Panc1 (cell line): Measurements from ENCODE around the gene TRIM37. TPM values are rescaled to one million over a fixed set of nuclear protein-coding genes. Genes with fewer than 3 reads are reported as not detected.
"Not testable (repeated sequence)": the region's sequence is repeated elsewhere in the genome, so short reads cannot be mapped to it uniquely, and the experiment has no call there.

Experiments used
- ATAC-seq: fragments of 200-7000 bp; cut with Tn5 transposase; 2 replicates; pipeline ENCODE4 v1.9.1; 2020; ENCODE audit warnings: mild to moderate bottlenecking, moderate library complexity
- BruUV-seq: library from RNA; stranded (reverse); fragments of 400-500 nt; replicated peaks from 2 replicates; lab custom pipeline; 2021; lab: Mats Ljungman, UMichigan
- CTCF ChIA-PET: fragments of 300-600 bp; sonication (Branson Sonifier 250); formaldehyde crosslinking; loops from one replicate; lab custom pipeline; 2022; ENCODE audit warnings: antibody characterized with exemption; lab: Charles Lee
- POLR2A ChIA-PET: fragments of 300-600 bp; sonication (Branson Sonifier 250); formaldehyde crosslinking; loops from one replicate; lab custom pipeline; 2022; ENCODE audit warnings: antibody characterized with exemption; lab: Charles Lee
- DNase-seq: peaks from one replicate; pipeline ENCODE4 v3.0.0-alpha.2; 2010; ENCODE audit warnings: low read depth, low spot score
- H3K27ac ChIP-seq: 2 replicates; pipeline ENCODE4 v1.5.1; 2011; ENCODE audit warnings: mild to moderate bottlenecking, low read length, inconsistent platforms
- H3K27me3 ChIP-seq: fragments of 200-500 bp; sonication (Bioruptor generic); 2 replicates; pipeline ENCODE4 v1.6.0; 2014; ENCODE audit warnings: low read length, inconsistent platforms; ENCODE audit not compliant: control insufficient read depth, insufficient read depth
- H3K36me3 ChIP-seq: fragments of 200-500 bp; sonication (Bioruptor generic); 2 replicates; pipeline ENCODE4 v1.5.1; 2014; ENCODE audit warnings: inconsistent platforms, mild to moderate bottlenecking, low read length, moderate library complexity; ENCODE audit not compliant: control insufficient read depth, insufficient read depth
- H3K4me1 ChIP-seq: 2 replicates; pipeline ENCODE4 v1.5.1; 2011; ENCODE audit warnings: inconsistent platforms, mild to moderate bottlenecking, low read length, moderate library complexity; ENCODE audit not compliant: control insufficient read depth, insufficient read depth
- H3K4me3 ChIP-seq, 2 experiments: 2 replicates each; pipeline ENCODE4 v1.5.1; 2011 to 2012; ENCODE audit warnings: low read depth in 2 of 2, low read length in 2 of 2, mild to moderate bottlenecking in 2 of 2, inconsistent platforms in 1 of 2, moderate library complexity in 1 of 2
- H3K9me3 ChIP-seq: fragments of 200-500 bp; sonication (Bioruptor generic); 2 replicates; pipeline ENCODE4 v1.5.1; 2014; ENCODE audit warnings: low read depth, mild to moderate bottlenecking, inconsistent platforms, low read length, moderate library complexity; ENCODE audit not compliant: control insufficient read depth, insufficient read depth
- CTCF ChIP-seq: fragments of 450-650 bp; IDR thresholded peaks from 2 replicates; pipeline ENCODE4 v1.5.1; 2017; ENCODE audit warnings: mild to moderate bottlenecking
- POLR2AphosphoS5 ChIP-seq: IDR thresholded peaks from 2 replicates; pipeline ENCODE4 v1.6.1; 2012; ENCODE audit warnings: mild to moderate bottlenecking, low read depth, low read length, moderate library complexity
- SIN3A ChIP-seq: IDR thresholded peaks from 2 replicates; pipeline ENCODE4 v1.6.1; 2012; ENCODE audit warnings: low read depth, mild to moderate bottlenecking, low read length, moderate library complexity, borderline replicate concordance; ENCODE audit not compliant: insufficient read depth
- TCF7L2 ChIP-seq: IDR thresholded peaks from 2 replicates; pipeline ENCODE4 v1.6.1; 2011; ENCODE audit warnings: mild to moderate bottlenecking, low read depth, low read length, inconsistent platforms
- in situ Hi-C: cut with HindIII; loops from 2 replicates; pipeline ENCODE4 v1.10.0; 2016; ENCODE audit warnings: low sequenced_read_pairs, low pct_unique_long_range_greater_than_20kb
- intact Hi-C: fragments of 100-400 bp; cut with micrococcal nuclease; formaldehyde crosslinking; loops from one replicate; pipeline ENCODE4 v1.10.0; 2022; ENCODE audit not compliant: unreplicated experiment
- total RNA-seq: library from RNA; stranded (reverse); gene quantifications from one replicate; pipeline ENCODE4 v1.2.1, GENCODE V29; 2021; ENCODE audit not compliant: unreplicated experiment
- TF ChIP-seq, protein P1 (sequence below), 2 experiments: IDR thresholded peaks; 2 replicates each; pipeline ENCODE4 v1.6.1; 2011 to 2012; ENCODE audit warnings: low read depth in 2 of 2, control low read depth in 1 of 2, low read length in 1 of 2, mild to moderate bottlenecking in 1 of 2, moderate library complexity in 1 of 2; ENCODE audit not compliant: insufficient read depth in 1 of 2

Gene TRIM37
- total RNA-seq, 1 experiment from 2014 or later = 43.3 TPM

- CTCF ChIA-PET = no interaction called here
- no peaks in the 10 kb centered on the region for H3K36me3 ChIP-seq
- TF ChIP-seq POLR2AphosphoS5 (no peak), TCF7L2 (no peak), SIN3A (no peak), CTCF (no peak)
- TF ChIP-seq, protein P1, sequence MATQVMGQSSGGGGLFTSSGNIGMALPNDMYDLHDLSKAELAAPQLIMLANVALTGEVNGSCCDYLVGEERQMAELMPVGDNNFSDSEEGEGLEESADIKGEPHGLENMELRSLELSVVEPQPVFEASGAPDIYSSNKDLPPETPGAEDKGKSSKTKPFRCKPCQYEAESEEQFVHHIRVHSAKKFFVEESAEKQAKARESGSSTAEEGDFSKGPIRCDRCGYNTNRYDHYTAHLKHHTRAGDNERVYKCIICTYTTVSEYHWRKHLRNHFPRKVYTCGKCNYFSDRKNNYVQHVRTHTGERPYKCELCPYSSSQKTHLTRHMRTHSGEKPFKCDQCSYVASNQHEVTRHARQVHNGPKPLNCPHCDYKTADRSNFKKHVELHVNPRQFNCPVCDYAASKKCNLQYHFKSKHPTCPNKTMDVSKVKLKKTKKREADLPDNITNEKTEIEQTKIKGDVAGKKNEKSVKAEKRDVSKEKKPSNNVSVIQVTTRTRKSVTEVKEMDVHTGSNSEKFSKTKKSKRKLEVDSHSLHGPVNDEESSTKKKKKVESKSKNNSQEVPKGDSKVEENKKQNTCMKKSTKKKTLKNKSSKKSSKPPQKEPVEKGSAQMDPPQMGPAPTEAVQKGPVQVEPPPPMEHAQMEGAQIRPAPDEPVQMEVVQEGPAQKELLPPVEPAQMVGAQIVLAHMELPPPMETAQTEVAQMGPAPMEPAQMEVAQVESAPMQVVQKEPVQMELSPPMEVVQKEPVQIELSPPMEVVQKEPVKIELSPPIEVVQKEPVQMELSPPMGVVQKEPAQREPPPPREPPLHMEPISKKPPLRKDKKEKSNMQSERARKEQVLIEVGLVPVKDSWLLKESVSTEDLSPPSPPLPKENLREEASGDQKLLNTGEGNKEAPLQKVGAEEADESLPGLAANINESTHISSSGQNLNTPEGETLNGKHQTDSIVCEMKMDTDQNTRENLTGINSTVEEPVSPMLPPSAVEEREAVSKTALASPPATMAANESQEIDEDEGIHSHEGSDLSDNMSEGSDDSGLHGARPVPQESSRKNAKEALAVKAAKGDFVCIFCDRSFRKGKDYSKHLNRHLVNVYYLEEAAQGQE (IDR thresholded peaks at IDR 0.05; ENCODE audit: insufficient read depth in 1 of 2, low read depth in 2 of 2, low read length in 1 of 2) = no peak
- DNase-seq = no peak
- H3K4me3 ChIP-seq = no peak overlapping the region
- no peaks in the 10 kb centered on the region for H3K27me3 ChIP-seq
- H3K27ac ChIP-seq = no peak overlapping the region
- ATAC-seq = no peak
- in situ Hi-C loops = no loop called here
- H3K4me1 ChIP-seq = no peaks in the 10 kb centered on the region
- POLR2A ChIA-PET = no interaction called here
- no TSS peak for BruUV-seq
- no peaks in the 10 kb centered on the region for H3K9me3 ChIP-seq
- intact Hi-C loops = no loop called here
Measured at GRCh38 chr17:58965221-58965620, 141.5 kb downstream of the TRIM37 start.

- ATAC-seq = no peak
- in situ Hi-C loops = no loop called here
Measured at GRCh38 chr17:58960068-58960467, 146.6 kb downstream of the TRIM37 start.

DNA sequence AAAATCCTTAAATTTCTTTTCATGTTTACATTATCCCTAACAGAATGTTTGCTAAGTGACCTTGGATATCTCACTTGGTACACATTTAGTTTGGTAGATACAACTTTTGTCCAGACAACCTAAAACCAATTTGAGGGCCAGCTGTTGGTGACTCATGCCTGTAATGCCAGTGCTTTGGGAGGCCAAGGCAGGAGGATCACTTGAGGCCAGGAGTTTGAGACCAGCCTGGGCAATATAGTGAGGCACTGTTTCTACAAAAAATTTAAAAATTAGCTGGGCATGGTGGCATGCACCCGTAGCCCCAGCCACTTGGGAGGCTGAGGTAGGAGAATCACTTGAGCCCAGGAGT is 149.0 kb downstream of the TRIM37 start:
- H3K36me3 ChIP-seq, H3K4me1 ChIP-seq, H3K4me3 ChIP-seq, H3K27ac ChIP-seq, BruUV-seq, intact Hi-C loops, in situ Hi-C loops, DNase-seq, H3K27me3 ChIP-seq, POLR2A ChIA-PET, ATAC-seq, H3K9me3 ChIP-seq, CTCF ChIA-PET: not testable (repeated sequence)

More at GRCh38 chr17:58960068-58960467, 146.6 kb downstream of the TRIM37 start:
- no peaks in the 10 kb centered on the region for H3K4me1 ChIP-seq
- no peak for TF ChIP-seq SIN3A
- 0 out of 2 replicates have a peak, but pooled peaks have one; percentile 20 for TF ChIP-seq CTCF
- H3K27ac ChIP-seq = no peak overlapping the region
- no peak for DNase-seq
- intact Hi-C loops = no loop called here
- no peaks in the 10 kb centered on the region for H3K36me3 ChIP-seq
- H3K27me3 ChIP-seq = no peaks in the 10 kb centered on the region
- ChIA-PET POLR2A (no interaction called here), CTCF (no interaction called here)
- no TSS peak for BruUV-seq
- no peak overlapping the region for H3K4me3 ChIP-seq
- H3K9me3 ChIP-seq = no peaks in the 10 kb centered on the region
